Nephron progenitor cell (in vitro differentiated cells): Measurements from ENCODE around the gene INPP5A.

Experiments used
- DNase-seq: peaks from one replicate; pipeline ENCODE4 v3.0.0; 2021
- H3K27ac Mint-ChIP-seq: 2 replicates; pipeline ENCODE4 v1.8.0; 2021; ENCODE audit warnings: mild to moderate bottlenecking, moderate library complexity, mixed read lengths
- H3K27me3 Mint-ChIP-seq: 2 replicates; pipeline ENCODE4 v1.8.0; 2021; ENCODE audit warnings: mild to moderate bottlenecking, low read depth, mixed read lengths; ENCODE audit not compliant: poor library complexity
- H3K36me3 Mint-ChIP-seq: 2 replicates; pipeline ENCODE4 v1.8.0; 2021; ENCODE audit warnings: low read depth, mixed read lengths
- H3K4me1 Mint-ChIP-seq: 2 replicates; pipeline ENCODE4 v1.8.0; 2021; ENCODE audit warnings: mixed read lengths
- H3K4me3 Mint-ChIP-seq: 2 replicates; pipeline ENCODE4 v1.8.0; 2021; ENCODE audit warnings: mild to moderate bottlenecking, moderate library complexity, mixed read lengths
- H3K9me3 Mint-ChIP-seq: 2 replicates; pipeline ENCODE4 v1.8.0; 2021; ENCODE audit warnings: mild to moderate bottlenecking, moderate library complexity, mixed read lengths
- CTCF ChIP-seq: fragments of 200-600 bp; sonication (generic); IDR thresholded peaks from 2 replicates; pipeline ENCODE4 v1.5.0; 2021; ENCODE audit warnings: antibody characterized with exemption

Gene INPP5A

GRCh38 chr10:132722394-132723329 is 185.1 kb downstream of the INPP5A start:
- Mint-ChIP-seq H3K27me3 (peaks cover 12% of the 10 kb centered on the region), H3K36me3 (peaks cover 28% of the 10 kb centered on the region), H3K4me3 (peak overlapping the region; percentile 66), H3K4me1 (peaks cover 26% of the 10 kb centered on the region), H3K27ac (peak overlapping the region; percentile 94), H3K9me3 (no peaks in the 10 kb centered on the region)
- TF ChIP-seq CTCF, result no peak
- DNase-seq, result peak; percentile 58

GRCh38 chr10:132723330-132723970 is 185.9 kb downstream of the INPP5A start:
- peaks cover 16% of the 10 kb centered on the region for H3K27me3 Mint-ChIP-seq
- peaks cover 26% of the 10 kb centered on the region for H3K4me1 Mint-ChIP-seq
- no peak for DNase-seq
- no peaks in the 10 kb centered on the region for H3K9me3 Mint-ChIP-seq
- H3K4me3 Mint-ChIP-seq, result no peak overlapping the region
- peak overlapping the region; percentile 94 for H3K27ac Mint-ChIP-seq
- TF ChIP-seq CTCF, result no peak
- peaks cover 28% of the 10 kb centered on the region for H3K36me3 Mint-ChIP-seq

- TF ChIP-seq CTCF, result no peak
- no peak for DNase-seq
- Mint-ChIP-seq H3K4me1 (peaks cover 31% of the 10 kb centered on the region), H3K27me3 (peaks cover 16% of the 10 kb centered on the region), H3K36me3 (peaks cover 28% of the 10 kb centered on the region), H3K9me3 (no peaks in the 10 kb centered on the region), H3K4me3 (no peak overlapping the region), H3K27ac (no peak overlapping the region)
These were observed 186.9 kb downstream of the INPP5A start for GRCh38 chr10:132724446-132724845.

GRCh38 chr10:132725202-132725601 is 187.6 kb downstream of the INPP5A start:
- DNase-seq, result no peak
- Mint-ChIP-seq H3K36me3 (peaks cover 28% of the 10 kb centered on the region), H3K9me3 (no peaks in the 10 kb centered on the region), H3K27me3 (peaks cover 16% of the 10 kb centered on the region), H3K4me1 (peaks cover 36% of the 10 kb centered on the region), H3K27ac (no peak overlapping the region), H3K4me3 (no peak overlapping the region)
- no peak for TF ChIP-seq CTCF

- H3K27ac Mint-ChIP-seq, result peak overlapping the region; percentile 60
- no peak for DNase-seq
- H3K36me3 Mint-ChIP-seq, result peaks cover 28% of the 10 kb centered on the region
- peaks cover 36% of the 10 kb centered on the region for H3K4me1 Mint-ChIP-seq
- H3K27me3 Mint-ChIP-seq, result peaks cover 16% of the 10 kb centered on the region
- H3K4me3 Mint-ChIP-seq, result no peak overlapping the region
- no peaks in the 10 kb centered on the region for H3K9me3 Mint-ChIP-seq
- no peak for TF ChIP-seq CTCF
These were observed 188.6 kb downstream of the INPP5A start for GRCh38 chr10:132726194-132726593.
